NCI-H187 treated with DMSO at 0.1 percent for 48 hours (cell line): ENCODE data around the gene CARNS1.

Source experiments
- DNase-seq: peaks from one replicate; lab custom pipeline; 2025; lab: John Stamatoyannopoulos, UW

CARNS1 gene, protein sequence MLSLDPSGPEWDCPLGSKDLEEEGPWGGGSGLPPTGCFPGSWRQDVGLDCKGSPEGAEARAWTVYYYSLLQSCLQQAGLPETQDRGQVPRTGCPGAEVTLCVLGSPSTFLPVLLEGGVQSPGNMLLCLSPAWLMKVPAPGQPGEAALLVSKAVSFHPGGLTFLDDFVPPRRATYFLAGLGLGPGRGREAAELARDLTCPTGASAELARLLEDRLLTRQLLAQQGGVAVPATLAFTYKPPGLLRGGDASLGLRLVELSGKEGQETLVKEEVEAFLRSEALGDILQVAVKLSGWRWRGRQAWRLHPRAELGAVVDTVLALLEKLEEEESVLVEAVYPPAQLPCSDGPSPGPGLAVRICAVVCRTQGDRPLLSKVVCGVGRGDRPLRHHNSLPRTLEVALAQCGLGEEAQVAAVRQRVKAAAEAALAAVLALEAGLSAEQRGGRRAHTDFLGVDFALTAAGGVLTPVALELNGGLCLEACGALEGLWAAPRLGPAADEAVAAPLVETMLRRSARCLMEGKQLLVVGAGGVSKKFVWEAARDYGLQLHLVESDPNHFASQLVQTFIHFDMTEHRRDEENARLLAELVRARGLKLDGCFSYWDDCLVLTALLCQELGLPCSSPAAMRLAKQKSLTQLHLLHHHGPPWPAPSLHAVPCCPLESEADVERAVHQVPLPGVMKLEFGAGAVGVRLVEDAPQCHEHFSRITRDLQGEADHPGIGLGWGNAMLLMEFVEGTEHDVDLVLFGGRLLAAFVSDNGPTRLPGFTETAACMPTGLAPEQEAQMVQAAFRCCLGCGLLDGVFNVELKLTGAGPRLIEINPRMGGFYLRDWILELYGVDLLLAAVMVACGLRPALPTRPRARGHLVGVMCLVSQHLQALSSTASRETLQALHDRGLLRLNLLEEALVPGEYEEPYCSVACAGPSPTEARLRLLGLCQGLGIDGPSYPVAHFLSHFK

DNA sequence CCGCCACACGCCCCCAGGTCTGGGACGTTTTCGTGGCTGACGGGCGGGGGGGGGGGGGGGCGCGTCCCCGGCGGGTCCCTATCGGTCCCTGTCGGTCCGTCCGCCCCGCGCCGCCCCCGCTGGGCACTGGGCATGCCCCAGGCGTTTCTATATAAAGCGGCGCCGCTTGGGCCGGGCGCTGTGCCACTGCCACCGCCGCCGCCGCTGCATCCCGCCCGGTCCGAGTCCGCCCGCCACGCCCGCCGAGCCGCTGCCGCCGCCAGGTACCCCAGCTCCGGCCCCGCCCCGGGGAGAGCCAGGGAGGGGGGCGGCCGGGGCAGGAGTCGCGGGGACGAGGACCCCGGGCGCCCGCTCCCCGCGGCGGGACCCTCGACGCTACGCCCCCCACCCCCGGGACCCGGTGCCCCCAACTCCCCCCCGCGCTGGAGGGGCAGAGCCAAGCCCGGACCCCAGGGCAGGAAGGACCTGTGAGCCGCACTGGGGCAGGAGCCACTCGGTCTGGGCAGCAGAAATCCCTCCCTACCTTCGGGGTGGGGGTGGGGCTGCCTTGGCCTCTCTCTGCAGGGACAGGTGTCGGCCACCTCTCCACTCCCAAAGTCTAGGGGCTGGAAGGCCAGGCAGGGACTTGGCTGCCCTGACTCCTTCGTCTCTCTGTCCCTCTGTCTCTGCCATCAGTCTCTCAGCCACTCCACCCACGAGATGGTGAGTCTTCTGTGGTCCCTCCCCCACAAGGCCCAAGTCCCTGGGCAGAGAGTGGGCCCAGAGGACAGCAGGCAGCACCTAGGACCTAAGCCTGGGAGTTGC lies at the start of gene CARNS1:
CARNS1 (plus strand) TSS at position 178 of the 804 bp plus-strand sequence; CDS start at position 700, 522 bp downstream.
- no peak for DNase-seq

DNA sequence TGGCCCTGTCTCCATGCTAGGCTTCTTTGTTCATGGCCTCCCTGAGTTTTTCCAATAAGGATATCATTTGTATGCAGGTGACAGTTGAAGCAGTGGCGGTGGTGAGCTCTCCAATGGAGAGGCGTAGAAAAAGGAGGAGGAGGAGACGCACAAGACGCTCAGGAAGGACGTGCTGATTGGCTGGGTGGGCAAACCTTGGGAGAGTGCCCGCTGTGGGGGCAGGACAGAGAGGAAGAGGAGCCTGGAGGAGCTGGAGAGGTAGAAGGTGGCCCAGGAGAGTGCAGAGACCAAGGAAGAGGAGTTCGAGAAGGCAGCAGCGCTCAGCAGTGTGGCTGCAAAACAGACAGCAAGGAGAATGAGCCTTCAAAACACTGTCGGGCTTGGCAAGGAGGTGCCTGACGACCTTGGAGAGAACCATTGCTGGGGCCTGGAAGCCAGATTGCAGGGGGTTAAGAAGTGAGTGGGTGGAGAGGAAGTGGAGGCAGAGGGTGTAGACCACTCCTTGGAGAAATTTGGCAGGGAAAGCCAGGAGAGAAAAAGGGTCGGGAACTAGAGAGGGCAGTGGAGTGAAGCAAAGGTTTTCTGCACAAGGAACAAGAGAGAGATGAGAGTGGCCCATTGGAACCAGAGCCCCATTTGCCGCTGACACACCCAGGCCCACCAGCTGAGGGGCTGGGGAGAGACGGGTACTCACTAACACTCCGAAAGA lies 49.6 kb upstream of the CARNS1 start:
- no peak for DNase-seq

DNA sequence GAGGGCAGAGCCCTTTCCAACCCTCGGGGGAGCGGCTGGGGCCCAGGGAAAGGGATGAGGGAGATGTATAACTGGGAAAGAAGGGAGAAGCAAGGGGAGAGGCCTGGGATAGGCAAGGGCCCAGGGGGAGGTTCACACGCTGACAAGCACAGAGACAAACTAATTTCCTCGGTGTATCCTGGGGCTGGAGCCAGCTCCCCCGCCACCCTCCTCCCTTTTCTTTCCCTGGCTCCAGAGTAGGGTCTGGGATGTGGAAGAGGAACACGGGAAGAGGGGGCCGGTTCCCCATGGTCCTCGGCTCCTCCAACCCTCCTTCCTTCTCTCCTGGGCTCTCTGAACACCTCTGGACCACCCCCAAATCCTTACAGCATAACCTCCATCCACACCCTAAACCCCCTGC lies 48.9 kb upstream of the CARNS1 start:
- DNase-seq = no peak

DNA sequence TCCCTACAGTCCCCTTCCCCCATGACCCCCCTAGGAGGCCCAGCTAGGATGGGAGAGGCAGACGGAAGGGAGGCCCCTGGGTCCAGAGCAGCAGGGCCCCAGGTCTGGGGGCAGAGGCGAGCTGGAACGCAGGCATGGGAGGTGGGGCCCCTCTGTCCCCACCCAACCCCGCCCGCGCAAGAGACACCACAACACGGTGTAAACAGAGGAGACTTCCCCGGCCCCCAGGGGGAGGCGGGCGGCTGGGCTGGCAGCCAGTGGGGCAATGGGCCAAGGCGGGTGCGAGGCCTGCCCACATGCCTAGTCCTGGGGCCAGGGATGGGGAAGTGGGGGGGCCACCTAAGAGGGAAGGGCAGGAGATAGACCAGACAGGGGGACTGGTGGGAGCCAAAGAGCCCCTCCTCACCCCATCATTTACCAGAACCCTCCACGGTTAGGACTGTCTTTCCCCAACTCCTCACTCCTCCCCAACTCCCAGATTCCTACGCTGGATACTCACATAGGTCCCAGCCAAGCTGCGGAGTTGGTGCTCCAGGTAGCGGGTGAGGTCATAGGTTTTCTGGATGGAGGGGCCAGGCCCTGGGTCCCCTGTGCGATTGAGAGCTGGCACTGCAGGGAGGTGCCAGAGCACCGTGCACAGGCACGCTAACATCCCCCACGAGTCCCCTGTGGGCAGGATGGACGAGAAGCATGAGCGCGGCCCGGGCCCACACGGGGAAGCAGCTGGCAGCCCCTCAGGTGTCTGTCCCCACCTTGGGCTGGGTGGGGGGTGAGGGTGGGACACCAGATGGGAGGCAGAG lies 48.3 kb upstream of the CARNS1 start:
- DNase-seq = no peak

DNA sequence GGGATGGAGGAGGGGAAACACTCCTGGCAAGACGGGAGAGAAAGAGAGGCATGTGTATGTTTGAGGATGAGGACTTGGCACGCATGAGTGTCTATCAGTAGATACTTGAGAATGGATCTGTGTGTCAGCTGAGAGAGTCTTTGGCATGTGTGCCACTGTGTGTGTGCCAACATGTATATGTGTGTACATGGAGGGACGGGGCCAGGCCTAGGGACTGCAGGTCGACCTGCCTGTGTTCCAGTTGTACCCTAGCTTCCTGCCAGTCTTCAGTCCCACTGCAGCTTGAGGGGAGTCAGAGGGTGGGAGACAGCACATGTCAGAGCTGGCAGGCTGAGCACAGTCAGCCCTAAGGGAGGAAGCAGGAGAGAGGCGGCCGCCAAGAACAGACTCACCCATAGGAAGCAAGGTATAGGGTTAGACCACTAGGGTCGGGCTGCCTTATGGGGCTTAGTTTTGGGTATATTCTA lies 47.7 kb upstream of the CARNS1 start:
- no peak for DNase-seq

DNA sequence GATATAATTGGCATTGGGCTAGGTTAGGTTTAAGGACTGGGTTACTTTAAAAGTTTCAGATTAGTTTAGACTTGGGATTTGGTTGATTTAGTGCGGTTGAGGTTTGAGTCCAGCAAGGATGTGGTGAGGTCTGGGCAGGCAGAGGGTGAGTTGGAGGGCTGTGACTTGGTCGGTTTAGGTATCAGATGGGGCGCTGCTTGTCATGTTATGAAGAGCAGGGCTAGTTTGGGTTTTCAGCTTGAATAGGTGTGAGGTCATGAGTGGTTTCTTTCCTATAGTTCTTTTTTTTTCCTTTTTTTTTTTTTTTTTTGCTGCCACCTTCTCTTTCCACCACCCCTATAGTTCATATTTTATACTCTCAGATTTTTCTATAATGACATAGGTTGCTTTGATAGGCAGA lies 46.9 kb upstream of the CARNS1 start:
- no peak for DNase-seq

DNA sequence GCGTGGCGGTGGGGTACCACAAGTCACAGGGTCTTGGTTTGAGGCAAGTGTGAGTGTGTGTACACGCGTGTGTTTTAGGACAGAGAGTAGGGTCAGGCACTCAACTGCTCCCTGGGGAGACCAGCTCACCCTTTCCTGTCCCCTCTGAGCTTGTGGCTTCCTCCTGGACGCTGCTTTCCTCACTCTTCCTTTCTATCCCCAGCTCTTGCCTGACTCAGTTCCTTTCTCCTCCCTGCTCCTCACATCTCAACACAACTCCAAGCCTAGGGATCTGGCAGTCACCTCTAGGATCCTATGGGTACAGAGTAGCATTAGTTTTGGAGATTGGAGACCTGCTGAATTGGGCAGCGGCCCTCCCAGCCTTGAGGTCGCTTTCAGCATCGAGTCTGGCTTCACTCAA lies 46.2 kb upstream of the CARNS1 start:
- DNase-seq = no peak

DNA sequence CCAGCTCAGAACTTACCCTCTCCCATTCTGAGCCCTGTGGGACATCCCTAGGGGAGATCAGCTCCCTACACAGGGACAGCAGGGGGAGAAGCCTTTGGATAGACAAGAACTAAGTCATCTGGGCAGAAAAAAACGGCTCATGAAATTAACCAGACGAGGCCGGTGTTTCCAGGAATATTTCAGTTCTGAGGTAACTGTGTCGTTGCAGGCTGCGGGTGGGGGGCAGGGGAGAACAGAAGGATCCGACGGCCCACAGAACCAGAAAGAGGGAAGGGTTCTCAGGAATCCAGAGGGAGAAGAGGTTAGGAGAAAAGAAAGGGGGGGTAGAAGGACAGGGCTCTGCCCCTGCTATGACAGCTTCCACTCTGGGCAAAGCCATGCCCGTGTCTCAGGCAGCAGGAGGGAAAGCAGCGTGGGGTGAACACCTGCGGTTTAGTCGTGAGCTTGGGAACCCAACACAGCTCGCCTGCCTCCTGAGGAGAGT lies 45.6 kb upstream of the CARNS1 start:
- DNase-seq = no peak

DNA sequence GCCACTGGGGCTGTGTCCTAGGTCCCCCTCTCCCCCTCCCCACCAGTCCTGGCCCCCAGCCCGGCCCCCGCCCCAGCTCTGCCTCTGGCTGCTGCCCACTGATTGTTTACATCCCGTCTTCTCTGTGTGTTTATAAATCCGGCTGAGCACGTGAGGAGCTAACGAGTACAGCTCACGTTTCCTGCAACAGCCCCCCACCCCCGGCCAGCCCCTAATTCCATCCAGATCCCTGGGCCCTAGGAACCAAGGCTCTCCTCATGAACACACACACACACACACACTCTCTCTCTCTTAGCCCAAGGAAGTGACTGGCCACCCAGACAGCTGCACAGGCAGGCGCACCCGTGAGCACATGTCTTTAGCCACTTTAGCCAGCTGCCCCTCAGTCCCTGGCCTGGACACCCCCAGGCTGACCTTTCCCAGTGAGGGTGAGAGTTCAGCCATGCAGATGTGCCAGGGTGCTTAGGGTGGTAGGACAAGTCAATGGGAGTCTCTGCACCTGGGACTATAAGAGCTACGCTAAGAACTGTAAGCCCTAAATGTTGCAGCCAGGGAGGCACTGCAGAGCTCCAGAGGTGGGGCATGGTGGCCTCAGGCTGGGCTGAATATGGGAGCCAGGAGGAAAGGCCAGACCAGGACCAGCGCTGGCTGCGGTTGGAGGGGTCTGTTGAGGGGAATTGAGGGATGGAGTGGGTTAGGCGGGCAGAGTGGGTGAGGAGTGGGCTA lies 45.0 kb upstream of the CARNS1 start:
- no peak for DNase-seq

DNA sequence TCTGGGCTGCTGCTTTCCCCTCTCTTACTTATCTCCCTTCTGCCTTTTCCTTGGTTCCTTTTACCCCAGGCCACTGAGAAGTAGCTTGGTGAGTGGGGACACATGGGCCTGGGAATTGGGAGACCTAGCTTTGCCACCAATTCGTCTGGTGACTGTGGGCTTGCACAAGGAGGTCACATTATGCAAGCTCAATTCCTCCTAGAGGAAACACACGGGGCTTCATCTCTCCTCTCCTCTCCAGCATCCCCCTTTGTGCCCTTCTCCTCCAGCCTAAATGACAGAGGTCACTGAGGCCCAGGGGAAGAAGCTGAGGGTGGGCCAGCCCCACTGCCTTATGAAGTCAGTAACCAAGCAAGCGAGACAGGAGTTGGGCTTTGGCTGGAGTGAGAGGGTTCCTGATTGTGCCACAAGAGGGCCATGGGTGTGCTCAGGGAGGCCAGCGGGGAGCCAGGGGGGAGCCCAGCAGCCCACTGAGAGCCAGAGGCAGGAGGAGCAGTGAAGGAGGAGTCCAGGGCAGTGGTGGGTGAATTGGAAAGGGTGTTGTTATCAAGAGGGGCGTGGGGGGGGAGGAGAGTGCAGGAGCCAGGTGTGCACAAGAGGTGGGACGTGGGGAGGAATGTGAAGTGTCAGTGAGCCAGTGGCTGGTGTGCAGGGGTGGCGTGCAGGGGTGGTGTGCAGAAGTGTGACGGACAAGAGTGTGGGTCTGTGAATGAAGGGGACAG lies 44.1 kb upstream of the CARNS1 start:
- DNase-seq = no peak

DNA sequence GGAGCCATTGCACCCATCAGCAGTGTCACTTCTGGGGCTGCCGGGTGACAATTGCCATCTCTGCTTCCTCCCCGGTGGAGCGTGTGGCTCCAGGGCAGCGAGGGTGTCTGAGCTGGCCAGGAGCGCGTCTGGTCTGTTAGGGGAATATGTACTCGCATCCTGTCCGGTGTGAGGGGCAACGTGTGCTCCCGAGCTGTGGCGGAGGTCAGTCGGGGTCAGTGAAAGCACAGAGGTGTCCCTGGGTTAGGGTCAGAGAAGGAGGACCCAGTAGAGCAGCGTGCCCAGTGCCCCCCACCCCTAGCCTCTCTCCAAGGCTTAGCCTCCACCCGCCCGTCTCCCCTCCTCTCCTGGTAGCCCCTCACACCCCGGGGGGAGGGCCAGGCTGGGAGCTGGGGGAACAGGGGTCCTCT lies 43.6 kb upstream of the CARNS1 start:
- no peak for DNase-seq

DNA sequence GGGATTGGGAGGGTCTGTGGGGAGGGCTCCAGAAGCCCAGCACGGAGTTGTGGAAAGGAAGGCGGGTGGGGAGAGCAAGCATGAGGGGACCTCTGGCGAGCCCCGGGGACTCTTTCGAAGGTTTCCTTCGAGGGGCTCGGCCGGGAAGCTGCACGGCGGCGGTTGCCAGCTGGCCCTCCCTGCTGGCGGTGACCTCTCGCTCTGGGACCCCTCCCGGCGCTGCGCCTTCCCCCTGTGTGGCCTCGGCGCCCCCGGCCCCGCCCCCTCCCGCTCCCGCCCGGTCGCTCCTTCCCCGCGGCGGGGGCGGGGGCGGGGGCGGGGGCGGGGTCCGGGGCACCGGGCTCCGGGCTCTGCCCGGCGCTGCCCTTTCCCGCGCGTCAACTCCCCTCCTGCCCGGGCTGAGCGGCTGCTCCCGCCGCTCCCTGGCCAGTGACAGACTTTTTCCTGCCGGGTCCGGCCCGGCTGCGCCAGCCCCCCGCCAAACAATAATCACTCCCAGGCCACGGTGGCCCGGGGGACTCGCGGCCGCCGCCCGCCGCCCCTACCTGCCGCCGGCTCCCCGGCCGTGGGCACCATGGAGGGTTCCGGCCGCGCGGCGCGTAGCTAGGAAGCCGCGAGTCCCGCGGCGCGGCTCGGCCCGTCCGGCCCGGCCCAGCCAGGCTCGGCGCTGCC lies 43.0 kb upstream of the CARNS1 start:
- no peak for DNase-seq

DNA sequence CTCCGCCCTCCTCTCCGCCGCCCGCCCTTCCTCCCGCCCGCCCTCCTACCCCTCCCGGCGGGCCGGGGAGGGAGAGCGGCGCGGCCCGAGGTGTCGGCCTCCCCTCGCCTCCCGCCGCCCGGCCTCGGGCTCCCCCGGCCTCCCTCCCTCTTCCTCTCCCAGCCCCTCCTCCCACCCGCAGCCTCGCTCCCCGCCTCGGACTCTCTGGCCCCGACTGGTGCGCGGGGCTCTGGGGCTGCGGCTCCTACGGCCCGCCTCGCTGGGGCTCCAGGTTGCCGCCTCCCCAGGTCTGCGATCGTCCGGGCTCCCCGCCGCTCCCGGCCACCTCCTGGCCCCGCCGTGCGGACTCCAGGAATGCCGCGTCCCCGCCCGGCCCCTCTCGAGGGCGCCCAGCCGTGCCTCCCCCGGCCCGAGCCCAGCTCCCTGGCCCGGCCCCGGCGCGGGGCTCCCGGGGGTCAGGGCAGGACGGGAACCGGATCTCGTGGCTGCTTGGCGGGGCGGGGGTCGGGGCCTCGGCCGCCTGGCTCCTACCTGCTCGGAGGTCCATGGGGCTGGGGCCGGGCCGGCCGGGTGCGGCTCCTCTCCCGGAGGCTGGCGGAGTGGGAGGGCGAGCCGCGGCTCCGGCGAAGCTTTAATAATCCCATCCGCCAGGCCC lies 42.4 kb upstream of the CARNS1 start, which contains the start of gene CLCF1:
CLCF1 (minus strand) TSS at position 606 of the 655 bp plus-strand sequence; CDS start at position 547, 59 bp downstream.
- DNase-seq = no peak

DNA sequence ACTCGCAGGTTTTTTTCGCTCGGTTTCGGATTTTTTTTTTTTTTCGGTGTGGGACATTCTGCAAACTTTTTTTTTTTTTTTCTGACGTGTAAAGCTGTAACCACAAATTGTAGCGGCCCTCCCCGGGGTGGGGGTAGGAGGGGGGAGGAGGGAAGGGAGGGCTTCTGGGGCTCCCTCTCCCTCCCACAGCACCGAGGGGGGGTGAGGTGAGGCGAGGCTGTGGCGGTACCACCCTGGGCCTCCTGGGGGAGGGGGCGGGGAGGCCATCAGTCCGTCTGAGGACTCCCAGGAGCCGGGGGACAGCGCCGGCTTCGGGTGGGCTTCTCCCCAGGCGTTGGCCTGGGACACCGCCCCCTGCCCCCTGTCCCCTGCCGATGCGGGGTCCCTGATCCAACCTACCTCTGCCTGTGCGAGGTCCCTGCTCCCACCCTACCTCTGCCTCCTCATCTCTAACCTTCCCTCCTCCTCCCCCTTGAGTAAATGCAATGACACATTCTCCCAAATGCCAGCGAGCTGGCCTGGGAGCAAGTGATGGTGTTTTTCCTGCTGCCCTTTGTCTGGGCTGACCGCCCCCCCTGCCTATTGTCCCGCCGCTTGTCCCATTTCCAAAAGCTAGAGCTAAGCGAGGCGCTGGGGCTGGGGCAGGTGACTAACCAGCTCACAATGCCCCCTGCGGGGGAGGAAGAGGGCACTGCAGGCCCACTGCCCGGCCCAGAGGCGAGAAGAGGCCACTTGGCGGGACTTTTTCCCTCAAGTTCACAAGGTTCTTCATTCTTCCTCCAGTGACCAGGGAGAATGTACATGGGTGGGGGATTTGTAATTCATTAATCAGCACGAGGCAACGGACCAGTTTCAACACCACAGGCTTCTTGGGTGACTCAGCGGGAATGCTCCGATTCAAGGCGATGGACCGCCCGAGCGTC lies 41.6 kb upstream of the CARNS1 start:
- DNase-seq = no peak

DNA sequence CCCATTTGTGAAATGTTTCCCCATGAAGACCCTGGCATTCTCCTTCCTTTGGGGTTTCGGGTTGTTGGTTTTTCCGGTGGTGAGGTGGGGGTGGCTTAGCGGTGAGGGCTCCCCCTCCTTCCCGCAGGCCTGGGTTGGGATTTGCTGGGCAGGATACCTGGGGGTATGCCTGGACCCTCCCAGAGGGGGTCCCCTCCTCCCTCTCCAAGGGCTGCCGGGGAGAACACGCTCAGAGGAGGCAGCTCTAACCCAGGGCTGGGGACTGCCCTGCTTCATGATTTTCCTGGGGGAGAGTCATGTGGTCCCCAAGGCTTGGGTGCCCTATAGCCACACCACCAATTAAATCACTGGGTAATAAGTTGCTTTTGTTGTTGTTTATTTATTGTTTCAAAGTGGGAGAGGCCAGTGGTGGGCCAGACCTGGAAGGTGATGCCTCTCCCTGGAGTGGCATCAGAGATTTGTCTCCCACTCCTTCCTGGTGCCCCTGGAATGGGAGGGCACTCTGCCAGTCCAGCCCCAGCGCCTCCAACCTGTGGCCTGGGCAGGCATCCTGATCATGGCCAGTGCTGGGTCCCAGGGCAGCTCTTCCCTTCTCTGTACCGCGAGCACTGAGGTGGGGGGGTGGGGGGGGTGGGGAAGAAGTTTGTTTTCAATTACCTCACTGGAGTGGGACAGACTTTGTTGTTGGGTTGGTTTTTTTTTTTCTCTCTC lies 40.8 kb upstream of the CARNS1 start:
- no peak for DNase-seq
